ENCODE data around the gene DAPK1.

DAPK1 gene

DNA sequence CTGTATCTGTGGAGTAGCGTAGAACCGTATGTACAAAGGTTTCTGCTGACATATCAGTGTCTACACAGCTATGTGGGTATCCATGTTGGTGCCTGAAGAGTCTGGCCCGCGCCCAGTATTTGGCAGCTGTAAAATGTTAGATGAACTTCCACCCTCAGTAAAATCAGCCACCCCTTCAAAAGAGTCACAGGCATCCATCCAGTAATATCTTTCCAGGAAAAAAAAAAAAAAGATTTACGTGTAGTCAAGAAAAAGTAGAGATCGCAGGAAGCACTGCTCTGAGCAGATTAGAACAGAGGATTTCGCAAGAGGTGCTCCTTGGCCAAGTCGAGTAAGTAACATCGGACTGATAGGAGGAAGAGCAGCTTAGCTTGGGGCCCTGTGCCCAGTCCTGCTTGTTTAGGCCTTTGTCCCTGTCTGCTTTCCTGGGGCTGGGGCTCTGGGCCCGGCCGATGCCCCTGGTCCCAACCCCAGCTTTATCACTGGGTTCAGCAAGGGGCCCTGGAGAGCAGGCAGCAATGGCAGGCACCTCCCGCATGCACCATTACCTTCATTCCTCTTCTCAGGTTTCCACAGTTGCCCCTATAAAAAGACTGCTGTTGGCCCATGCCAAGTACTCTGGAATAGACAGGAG, 21.2 kb downstream of the DAPK1 start:
- no peak for DNase-seq

GRCh38 chr9:87519461-87519860, 21.8 kb downstream of the DAPK1 start:
- no peak for DNase-seq

DNA sequence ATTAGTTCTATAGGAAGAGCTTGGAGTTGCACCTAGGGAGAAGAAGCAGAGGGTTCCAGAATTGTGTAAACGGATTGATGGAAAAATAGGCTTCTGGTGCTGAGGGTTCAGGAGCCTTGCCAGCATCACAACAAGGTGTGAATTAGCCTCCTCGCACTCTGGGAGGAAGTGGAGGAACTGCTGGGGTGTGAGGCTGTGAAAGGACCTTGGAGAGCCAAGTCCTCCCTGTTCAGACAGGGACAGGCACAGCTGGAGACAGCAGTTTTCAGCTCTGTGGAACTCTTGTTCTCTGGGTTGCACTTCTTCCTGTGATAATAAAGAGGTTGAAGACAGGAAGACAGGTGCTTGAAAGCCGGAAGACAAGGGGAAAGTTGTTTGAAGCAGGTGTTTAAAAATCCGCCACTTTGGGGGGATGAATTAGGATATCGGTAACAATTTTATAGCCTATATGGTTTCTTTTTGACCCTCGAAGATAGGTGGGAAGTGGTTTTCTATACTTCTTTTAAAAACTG, 22.6 kb downstream of the DAPK1 start:
- no peak for DNase-seq

DNA sequence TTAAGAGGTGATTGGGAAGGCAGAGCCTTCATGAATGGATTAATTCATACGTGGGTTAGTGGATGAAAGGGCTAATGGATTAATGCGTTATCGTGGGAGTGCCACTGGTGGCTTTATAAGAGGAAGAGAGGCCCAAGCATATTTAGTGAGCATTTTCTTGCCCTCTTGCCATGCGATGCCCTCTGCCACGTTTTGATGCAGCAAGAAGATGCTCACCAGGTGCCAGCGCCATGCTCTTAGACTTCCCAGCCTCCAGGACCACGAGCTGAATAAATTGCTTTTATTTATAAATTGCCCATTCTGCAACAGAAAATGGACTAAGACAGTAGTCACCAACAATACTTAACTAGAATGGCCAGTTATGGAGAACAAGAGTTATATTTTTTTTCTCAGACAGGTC, 24.2 kb downstream of the DAPK1 start:
- no peak for DNase-seq

DNA sequence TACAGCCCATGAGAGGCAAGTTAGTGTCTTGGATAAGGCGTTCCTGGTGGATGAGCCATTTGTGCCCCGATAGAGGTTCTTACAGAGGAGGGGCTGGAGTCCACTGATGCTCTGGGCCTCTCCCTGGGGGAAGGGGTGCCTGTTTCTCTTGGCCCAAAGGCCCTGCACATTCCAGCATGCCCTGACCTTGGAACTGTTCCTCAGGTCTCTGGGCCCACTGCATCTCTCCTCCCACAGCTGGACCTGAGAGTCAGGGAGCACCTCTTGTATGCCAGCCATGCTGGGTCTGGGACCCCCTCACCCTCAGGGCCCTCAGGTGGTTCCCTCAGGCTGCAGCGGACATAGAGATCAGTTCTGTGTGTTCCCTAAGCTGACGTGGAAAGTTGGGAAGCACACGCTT, 26.4 kb downstream of the DAPK1 start:
- no peak for DNase-seq

DNA sequence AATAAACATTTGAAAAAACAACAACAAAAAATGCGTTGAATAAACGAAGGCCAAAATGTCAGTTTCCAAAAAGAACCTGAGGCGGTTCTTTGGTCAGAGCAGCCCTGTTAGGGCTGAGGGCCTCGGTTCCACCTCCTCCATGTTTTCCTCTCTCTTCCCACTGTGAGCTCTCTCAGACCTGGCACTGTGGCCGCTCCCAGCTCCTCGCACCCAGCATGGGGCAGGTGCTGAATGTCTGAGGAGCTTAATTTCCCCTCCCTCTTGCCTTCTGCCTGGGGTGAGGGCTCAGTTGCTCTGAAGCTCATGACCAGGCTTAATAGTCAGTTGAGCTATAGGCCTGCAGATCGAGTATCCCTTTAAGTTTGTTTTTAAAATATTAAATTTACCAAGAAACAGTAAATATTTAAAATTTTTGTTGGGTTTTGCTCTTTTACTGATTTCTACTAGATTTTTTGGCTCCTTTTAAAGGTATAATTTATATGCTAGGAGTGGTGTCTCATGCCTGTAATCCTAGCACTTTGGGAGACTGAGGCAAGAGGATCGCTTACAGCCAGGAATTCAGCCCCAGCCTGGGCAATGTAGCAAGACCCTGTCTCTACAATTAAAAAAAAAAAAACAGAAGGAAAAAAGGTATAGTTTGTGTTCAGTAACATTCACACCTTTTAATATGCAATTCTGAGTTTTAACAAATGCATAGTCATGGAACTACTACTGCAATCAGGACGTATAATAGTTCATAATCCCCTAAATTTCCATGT, 28.1 kb downstream of the DAPK1 start:
- DNase-seq = no peak

DNA sequence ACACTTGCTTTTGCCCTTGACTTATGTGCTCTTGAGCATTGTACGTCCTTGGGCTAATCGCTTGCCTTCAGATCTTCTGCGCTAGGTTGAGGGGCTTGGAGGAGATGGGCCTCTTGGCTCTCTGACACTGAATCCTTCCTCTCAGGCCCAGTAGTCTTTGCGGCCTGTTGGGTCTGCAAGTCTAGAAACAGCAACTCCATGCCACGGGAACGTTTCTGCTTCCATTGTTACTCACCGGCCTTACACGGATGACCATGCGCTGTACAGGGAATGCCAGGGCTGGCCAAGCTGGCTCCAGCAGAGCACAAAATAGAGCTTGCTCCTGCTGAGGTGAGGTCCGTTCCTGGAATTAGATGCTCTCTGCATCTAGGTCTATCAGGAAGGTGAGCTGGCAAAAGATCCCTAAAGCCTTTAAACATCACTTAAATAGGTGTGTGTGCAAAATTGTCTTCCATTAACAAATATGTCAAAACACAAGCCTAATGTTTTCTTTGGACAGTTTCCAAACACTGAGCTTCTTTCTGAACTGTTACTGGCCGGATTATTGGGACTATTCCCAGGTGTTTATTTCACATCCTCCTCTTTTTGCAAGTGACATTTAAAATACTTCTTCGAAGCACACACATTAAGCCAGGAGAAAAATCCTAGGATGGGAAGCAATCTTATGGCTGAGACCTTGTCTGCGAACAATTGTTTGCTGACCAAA, 29.7 kb downstream of the DAPK1 start:
- no peak for DNase-seq

DNA sequence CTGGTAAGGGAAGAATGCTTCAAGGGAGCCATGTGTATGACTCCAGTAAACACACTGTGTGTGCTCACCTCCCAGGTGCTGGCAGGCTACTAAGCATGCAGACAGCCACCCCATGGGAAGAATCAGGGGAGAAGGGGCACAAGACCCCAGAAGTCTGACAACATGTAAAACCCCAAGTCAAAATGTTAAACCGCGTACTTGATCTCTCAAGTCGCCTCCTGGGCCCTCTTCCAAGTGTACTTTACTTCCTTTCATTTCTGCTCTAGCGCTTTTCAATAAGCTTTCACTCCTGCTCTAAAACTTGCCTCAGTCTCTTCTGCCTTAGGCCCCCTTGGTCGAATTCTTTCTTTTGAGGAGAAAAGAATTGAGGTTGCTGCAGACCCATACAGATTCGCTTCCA, 31.3 kb downstream of the DAPK1 start:
- no peak for DNase-seq

DNA sequence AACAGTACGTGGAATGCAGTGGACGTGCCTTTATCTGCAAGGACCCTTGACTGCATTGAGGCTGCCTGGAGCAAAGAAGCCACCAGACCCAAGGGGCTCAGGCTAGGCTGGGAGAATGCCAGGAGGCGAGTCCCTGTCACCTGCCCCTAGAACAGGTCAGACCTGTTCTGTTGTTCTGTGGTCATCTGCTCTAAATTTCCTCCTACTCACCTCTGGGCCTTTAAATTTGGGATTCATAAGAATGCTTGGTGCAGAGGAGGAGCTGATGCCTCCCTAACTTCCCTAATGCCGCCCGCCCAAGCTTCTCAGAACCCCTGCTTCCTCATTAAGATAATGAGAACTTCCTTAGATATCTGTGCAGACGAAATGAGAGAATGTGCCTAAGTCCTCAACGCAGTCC, 32.0 kb downstream of the DAPK1 start:
- DNase-seq = no peak

- no peak for DNase-seq
These were observed 33.0 kb downstream of the DAPK1 start for GRCh38 chr9:87530716-87531115.

GRCh38 chr9:87531370-87532295, 34.0 kb downstream of the DAPK1 start:
- no peak for DNase-seq

GRCh38 chr9:87533271-87533670, 35.6 kb downstream of the DAPK1 start:
- no peak for DNase-seq

GRCh38 chr9:87534036-87534435, 36.4 kb downstream of the DAPK1 start:
- no peak for DNase-seq

DNA sequence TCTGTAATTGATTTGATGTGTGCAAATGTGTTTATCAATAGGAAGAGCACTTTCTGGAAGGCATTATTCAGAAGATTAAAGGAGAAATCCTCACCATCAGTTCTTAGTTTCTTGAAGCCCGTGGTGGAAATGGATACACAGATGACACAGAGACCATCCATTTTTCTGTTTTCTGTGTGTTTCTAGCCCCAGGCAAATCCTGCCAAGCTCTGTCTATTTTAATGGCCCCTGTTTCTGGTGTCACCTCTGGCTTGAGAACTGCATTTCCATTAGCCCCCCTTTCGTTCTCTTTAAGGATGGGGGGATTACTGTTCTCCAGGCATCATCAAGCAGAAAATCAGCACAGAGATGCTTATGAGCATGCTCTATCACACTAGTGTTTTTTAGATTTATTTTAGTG, 37.3 kb downstream of the DAPK1 start:
- no peak for DNase-seq

- no peak for DNase-seq
These were observed 38.3 kb downstream of the DAPK1 start for GRCh38 chr9:87535817-87536539.

- no peak for DNase-seq
These were observed 40.0 kb downstream of the DAPK1 start for GRCh38 chr9:87537625-87538024.

GRCh38 chr9:87540444-87541105, 42.9 kb downstream of the DAPK1 start:
- no peak for DNase-seq

- no peak for DNase-seq
These were observed 44.0 kb downstream of the DAPK1 start for GRCh38 chr9:87541663-87542062.

GRCh38 chr9:87542141-87542540, 44.5 kb downstream of the DAPK1 start:
- no peak for DNase-seq

GRCh38 chr9:87543251-87543650, 45.6 kb downstream of the DAPK1 start:
- no peak for DNase-seq

DNA sequence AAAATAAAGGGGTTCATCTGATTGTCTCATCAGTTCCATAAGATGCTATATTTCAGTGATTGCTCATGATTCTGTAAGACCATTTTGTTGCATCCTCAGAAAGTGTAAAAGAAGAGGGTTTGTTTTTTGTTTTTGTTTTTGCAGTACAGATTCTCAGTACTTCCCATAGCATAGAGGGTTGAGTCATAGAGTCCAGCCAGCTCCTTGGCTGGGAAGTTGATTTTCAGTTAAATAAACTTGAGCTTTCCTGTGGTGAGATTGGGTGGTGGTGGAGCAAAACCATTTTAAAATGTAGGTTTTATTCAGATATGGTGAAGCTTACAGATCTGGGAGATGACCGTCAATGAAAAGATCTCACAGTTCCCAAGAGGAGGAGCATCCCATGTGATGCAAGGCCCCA, 48.2 kb downstream of the DAPK1 start:
- no peak for DNase-seq

- no peak for DNase-seq
These were observed 49.0 kb downstream of the DAPK1 start for GRCh38 chr9:87546704-87547103.

Data from SW 1271 (cell line).